ENCODE data around the gene IPO9. TPM values are rescaled to one million over a fixed set of nuclear protein-coding genes. Genes with fewer than 3 reads are reported as not detected.

The IPO9 gene
- total and polyA plus RNA-seq, 2 donors (not counting 1 experiment from before 2014, with no cell fraction given), result 13.3 to 56.9 TPM

DNA sequence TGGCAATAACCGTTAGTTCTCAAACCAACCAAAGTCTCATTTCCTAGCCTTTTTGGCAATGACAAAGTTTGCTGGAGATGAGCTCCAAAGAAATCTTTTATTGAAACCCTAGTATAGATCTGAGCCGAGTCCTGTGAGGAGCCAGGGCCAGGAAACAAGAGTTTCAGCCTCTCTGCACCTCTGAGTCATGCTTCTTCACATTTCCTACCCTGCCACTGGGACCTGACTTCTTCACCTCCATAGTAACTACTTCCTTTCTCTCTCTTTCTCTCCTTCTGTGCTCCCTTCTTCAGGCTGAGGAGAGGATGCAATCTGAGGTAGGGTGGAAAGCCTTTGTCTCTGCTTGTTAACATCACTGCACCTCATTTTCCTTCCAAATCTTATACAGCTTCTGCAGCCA, 38.7 kb upstream of the IPO9 start:
- Histone ChIP-seq H3K79me2 (ENCODE audit: control insufficient read depth, insufficient read depth, low read length) (peaks cover 2% of the 10 kb centered on the region), H3K4me1 (ENCODE audit: control insufficient read depth in 2 of 2, insufficient read depth in 2 of 2, low read length in 2 of 2) (no peaks in the 10 kb centered on the region), H3K36me3 (replicated peaks in 1 of 2; ENCODE audit: control extremely low read depth in 1 of 2, control insufficient read depth in 1 of 2, extremely low read depth in 1 of 2, insufficient read depth in 2 of 2, low read length in 1 of 2) (no peaks in the 10 kb centered on the region), H3K9me3 (ENCODE audit: control extremely low read depth in 1 of 3, control insufficient read depth in 2 of 3, insufficient read depth in 1 of 3, low read length in 2 of 3) (no peaks in the 10 kb centered on the region), H3K27me3 (replicated peaks in 1 of 4; ENCODE audit: control extremely low read depth in 1 of 4, control insufficient read depth in 3 of 4, insufficient read depth in 4 of 4, low read length in 3 of 4) (no peaks in the 10 kb centered on the region), H2AFZ (ENCODE audit: insufficient read depth, low read depth, low read length, poor library complexity, severe bottlenecking) (no peak overlapping the region), H3K9ac (ENCODE audit: low read length) (no peak overlapping the region), H3K4me2 (replicated peaks; ENCODE audit: low read depth, low read length, poor library complexity, severe bottlenecking) (no peak overlapping the region), H4K20me1 (ENCODE audit: control insufficient read depth, insufficient read depth, low read length, poor library complexity, severe bottlenecking) (no peaks in the 10 kb centered on the region), H3K27ac (ENCODE audit: low read length in 2 of 2) (no peak overlapping the region), H3K4me3 (ENCODE audit: control extremely low read depth in 1 of 5, extremely low read depth in 1 of 5, insufficient read depth in 1 of 5, low read depth in 2 of 5, low read length in 4 of 5) (no peak overlapping the region)
- Mint-ChIP-seq H3K4me3 (no peak overlapping the region), H3K27ac (no peak overlapping the region), H3K27me3 (peaks cover 8% of the 10 kb centered on the region), H3K9me3 (ENCODE audit: insufficient read depth) (no peaks in the 10 kb centered on the region), H3K4me1 (no peaks in the 10 kb centered on the region)
- DNase-seq (no peak), ATAC-seq (ENCODE audit: low read depth) (no peak)
- ChIA-PET POLR2A (no interaction called here), CTCF (interaction anchor here (1.3 to 11.5 kb wide), 4 partner anchors 12 to 230 kb away, joined by 4 to 228 read pairs (median 56); no protein-coding TSS in a partner anchor)
- WGBS (ENCODE audit: insufficient coverage), result 43% methylated on average over 1 of the region's 2 CpGs
- no peak for TF ChIP-seq CTCF (IDR thresholded peaks at IDR 0.05)
- TF ChIP-seq EZH2 (IDR thresholded peaks at IDR 0.05; ENCODE audit: borderline replicate concordance, insufficient read depth, low read depth, low read length, poor library complexity, severe bottlenecking), result no peak
- intact Hi-C loops (cut with micrococcal nuclease), result loop anchor here (10.0 kb wide), 1 partner anchor 345 kb away; no protein-coding TSS in a partner anchor

DNA sequence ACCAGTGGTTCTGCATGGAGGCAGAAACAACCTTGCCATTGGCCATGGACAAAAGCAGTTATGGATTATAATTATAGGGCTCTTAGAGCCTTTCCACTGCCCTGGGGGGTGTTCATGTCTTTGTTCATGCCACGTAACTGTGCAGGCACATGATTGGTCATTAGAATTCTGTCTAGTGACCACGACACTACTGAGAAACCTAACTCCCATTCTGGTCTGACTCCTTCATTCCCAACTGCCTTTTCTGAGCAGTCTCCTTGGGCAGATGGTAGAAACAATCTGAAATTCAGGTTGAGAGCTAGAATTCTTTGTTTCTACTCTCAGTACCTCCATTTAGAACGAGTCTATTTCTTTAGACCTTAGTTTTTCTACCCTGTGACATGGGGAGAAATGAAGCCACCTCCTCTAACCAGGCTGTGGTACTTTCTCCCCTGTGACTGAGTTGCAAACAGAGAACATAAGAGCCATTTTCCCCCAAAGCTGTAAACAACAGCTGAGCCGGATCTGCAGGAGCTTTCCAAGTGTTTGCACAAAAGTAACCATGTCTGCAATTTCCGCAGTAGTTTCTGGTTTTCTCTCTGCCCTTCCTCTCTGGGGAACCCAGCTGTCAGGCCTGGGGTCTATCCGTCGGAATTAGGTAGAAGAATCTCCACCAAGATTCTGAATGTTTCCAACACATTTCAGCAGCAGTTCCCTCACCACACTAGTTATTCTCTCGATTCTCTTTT, 37.7 kb upstream of the IPO9 start:
- Histone ChIP-seq H3K9ac (ENCODE audit: low read length) (no peak overlapping the region), H4K20me1 (ENCODE audit: control insufficient read depth, insufficient read depth, low read length, poor library complexity, severe bottlenecking) (no peaks in the 10 kb centered on the region), H3K4me1 (ENCODE audit: control insufficient read depth in 2 of 2, insufficient read depth in 2 of 2, low read length in 2 of 2) (no peaks in the 10 kb centered on the region), H3K9me3 (ENCODE audit: control extremely low read depth in 1 of 3, control insufficient read depth in 2 of 3, insufficient read depth in 1 of 3, low read length in 2 of 3) (no peaks in the 10 kb centered on the region), H3K27me3 (replicated peaks in 1 of 4; ENCODE audit: control extremely low read depth in 1 of 4, control insufficient read depth in 3 of 4, insufficient read depth in 4 of 4, low read length in 3 of 4) (no peaks in the 10 kb centered on the region), H3K27ac (ENCODE audit: low read length in 2 of 2) (no peak overlapping the region), H3K36me3 (replicated peaks in 1 of 2; ENCODE audit: control extremely low read depth in 1 of 2, control insufficient read depth in 1 of 2, extremely low read depth in 1 of 2, insufficient read depth in 2 of 2, low read length in 1 of 2) (no peaks in the 10 kb centered on the region), H2AFZ (ENCODE audit: insufficient read depth, low read depth, low read length, poor library complexity, severe bottlenecking) (no peak overlapping the region), H3K4me2 (replicated peaks; ENCODE audit: low read depth, low read length, poor library complexity, severe bottlenecking) (no peak overlapping the region), H3K79me2 (ENCODE audit: control insufficient read depth, insufficient read depth, low read length) (peaks cover under 1% of the 10 kb centered on the region), H3K4me3 (ENCODE audit: control extremely low read depth in 1 of 5, extremely low read depth in 1 of 5, insufficient read depth in 1 of 5, low read depth in 2 of 5, low read length in 4 of 5) (no peak overlapping the region)
- DNase-seq (no peak), ATAC-seq (ENCODE audit: low read depth) (no peak)
- 13% methylated on average over 5 of the region's 8 CpGs for WGBS (ENCODE audit: insufficient coverage)
- ChIA-PET POLR2A (no interaction called here), CTCF (interaction anchor here (0.7 to 11.5 kb wide), 9 partner anchors 8 to 310 kb away, joined by 3 to 228 read pairs (median 6); no protein-coding TSS in a partner anchor)
- Mint-ChIP-seq H3K4me1 (no peaks in the 10 kb centered on the region), H3K4me3 (no peak overlapping the region), H3K27me3 (peaks cover 8% of the 10 kb centered on the region), H3K9me3 (ENCODE audit: insufficient read depth) (no peaks in the 10 kb centered on the region), H3K27ac (no peak overlapping the region)
- intact Hi-C loops (cut with micrococcal nuclease), result loop anchor here (10.0 kb wide), 1 partner anchor 346 kb away; no protein-coding TSS in a partner anchor
- TF ChIP-seq CTCF (IDR thresholded peaks at IDR 0.05) (no peak), EZH2 (IDR thresholded peaks at IDR 0.05; ENCODE audit: borderline replicate concordance, insufficient read depth, low read depth, low read length, poor library complexity, severe bottlenecking) (no peak)
